ENCODE measurements around the gene PTX4.

DNA sequence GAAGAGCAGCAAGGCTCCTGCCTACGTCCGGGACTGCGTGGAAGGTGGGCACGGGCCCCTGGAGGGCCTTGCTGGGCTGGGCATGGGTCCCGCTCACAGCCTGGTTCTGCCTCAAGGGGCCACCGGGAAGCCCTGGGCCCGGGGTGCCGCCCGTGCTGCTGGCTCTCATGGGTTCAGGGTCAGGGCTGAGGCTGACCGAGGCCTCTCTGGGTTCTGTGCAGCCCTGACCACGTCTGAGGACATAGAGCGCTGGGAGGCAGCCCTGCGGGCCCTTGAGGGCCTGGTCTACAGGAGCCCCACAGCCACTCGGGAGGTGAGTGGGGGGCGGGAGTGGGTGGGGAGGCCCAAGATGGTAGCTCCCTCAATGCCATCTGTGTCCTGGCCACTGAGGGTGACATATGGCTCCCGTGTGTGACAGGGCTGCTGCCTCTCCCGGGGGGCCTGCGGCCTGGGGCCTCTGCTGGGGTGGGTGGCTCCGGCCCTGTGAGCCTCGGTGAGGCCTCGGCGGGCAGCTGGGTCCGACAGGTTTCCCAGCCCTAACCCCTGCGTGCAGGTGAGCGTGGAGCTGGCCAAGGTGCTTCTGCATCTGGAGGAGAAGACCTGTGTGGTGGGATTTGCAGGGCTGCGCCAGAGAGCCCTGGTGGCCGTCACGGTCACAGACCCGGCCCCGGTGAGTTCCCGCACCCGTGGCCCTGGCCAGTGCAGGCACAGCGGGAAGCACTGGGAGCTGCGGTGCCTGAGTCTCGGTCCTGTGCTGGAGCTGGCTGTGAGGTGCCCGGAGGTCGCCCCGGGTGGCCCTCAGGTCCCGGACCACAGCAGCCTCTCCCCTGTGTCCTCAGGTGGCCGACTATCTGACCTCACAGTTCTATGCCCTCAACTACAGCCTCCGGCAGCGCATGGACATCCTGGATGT lies 13.6 kb upstream of the PTX4 start:
- no peak for TF ChIP-seq EZH2 (IDR thresholded peaks at IDR 0.05; ENCODE audit: low read length, unreplicated experiment)
- TF ChIP-seq, protein P1, sequence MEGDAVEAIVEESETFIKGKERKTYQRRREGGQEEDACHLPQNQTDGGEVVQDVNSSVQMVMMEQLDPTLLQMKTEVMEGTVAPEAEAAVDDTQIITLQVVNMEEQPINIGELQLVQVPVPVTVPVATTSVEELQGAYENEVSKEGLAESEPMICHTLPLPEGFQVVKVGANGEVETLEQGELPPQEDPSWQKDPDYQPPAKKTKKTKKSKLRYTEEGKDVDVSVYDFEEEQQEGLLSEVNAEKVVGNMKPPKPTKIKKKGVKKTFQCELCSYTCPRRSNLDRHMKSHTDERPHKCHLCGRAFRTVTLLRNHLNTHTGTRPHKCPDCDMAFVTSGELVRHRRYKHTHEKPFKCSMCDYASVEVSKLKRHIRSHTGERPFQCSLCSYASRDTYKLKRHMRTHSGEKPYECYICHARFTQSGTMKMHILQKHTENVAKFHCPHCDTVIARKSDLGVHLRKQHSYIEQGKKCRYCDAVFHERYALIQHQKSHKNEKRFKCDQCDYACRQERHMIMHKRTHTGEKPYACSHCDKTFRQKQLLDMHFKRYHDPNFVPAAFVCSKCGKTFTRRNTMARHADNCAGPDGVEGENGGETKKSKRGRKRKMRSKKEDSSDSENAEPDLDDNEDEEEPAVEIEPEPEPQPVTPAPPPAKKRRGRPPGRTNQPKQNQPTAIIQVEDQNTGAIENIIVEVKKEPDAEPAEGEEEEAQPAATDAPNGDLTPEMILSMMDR (conservative IDR thresholded peaks at IDR 0.05; ENCODE audit: low read depth, low read length) = no peak
- TF ChIP-seq EZH2phosphoT487 (IDR thresholded peaks at IDR 0.05; ENCODE audit: borderline replicate concordance, low read length) = no peak

Measured in PC-3 (cell line).